Mesenchymal stem cell (in vitro differentiated cells and primary cell): ENCODE measurements around the gene TMEM243.
A peak's percentile ranks its signal among the peaks of the same experiment; 100 is the strongest.

Source experiments
- DNase-seq: peaks from one replicate; pipeline ENCODE4 v3.0.0-alpha.2; 2013
- H2AFZ ChIP-seq: one replicate; pipeline ENCODE4 v1.6.1; 2013; ENCODE audit warnings: low read depth, mild to moderate bottlenecking, control low read depth, inconsistent platforms, low read length, moderate library complexity
- H2AK5ac ChIP-seq: 2 replicates; pipeline ENCODE4 v1.6.1; 2013; ENCODE audit warnings: low read length, moderate library complexity, mild to moderate bottlenecking, inconsistent platforms; ENCODE audit not compliant: severe bottlenecking
- H2BK120ac ChIP-seq: one replicate; pipeline ENCODE4 v1.6.1; 2013; ENCODE audit warnings: low read depth, mild to moderate bottlenecking, inconsistent platforms, low read length, moderate library complexity
- H2BK12ac ChIP-seq, 2 experiments: one replicate each; pipeline ENCODE4 v1.6.1; 2013; ENCODE audit warnings: inconsistent platforms in 2 of 2, low read length in 2 of 2, mild to moderate bottlenecking in 2 of 2, moderate library complexity in 2 of 2, control low read depth in 1 of 2
- H2BK15ac ChIP-seq: one replicate; pipeline ENCODE4 v1.6.1; 2013; ENCODE audit warnings: mild to moderate bottlenecking, low read depth, inconsistent platforms; ENCODE audit not compliant: poor library complexity, severe bottlenecking
- H2BK5ac ChIP-seq: 2 replicates; pipeline ENCODE4 v1.6.1; 2013; ENCODE audit warnings: low read depth, mild to moderate bottlenecking, low read length, control low read depth, inconsistent platforms; ENCODE audit not compliant: poor library complexity, severe bottlenecking
- H3K14ac ChIP-seq, 2 experiments: one replicate each; pipeline ENCODE4 v1.6.1; 2013; ENCODE audit warnings: inconsistent platforms in 2 of 2, low read length in 2 of 2, control low read depth in 1 of 2, mild to moderate bottlenecking in 1 of 2, moderate library complexity in 1 of 2
- H3K18ac ChIP-seq, 2 experiments: one replicate each; pipeline ENCODE4 v1.6.1; 2013; ENCODE audit warnings: inconsistent platforms in 2 of 2, low read length in 2 of 2, control low read depth in 1 of 2, low read depth in 1 of 2, mild to moderate bottlenecking in 1 of 2
- H3K23ac ChIP-seq, 2 experiments: one replicate each; pipeline ENCODE4 v1.6.1; 2013; ENCODE audit warnings: inconsistent platforms in 2 of 2, low read length in 2 of 2, mild to moderate bottlenecking in 2 of 2, moderate library complexity in 2 of 2, control low read depth in 1 of 2
- H3K27ac ChIP-seq: 2 replicates; pipeline ENCODE4 v1.5.1; 2013; ENCODE audit warnings: mild to moderate bottlenecking, moderate library complexity, low read length, control low read depth, inconsistent platforms; ENCODE audit not compliant: poor library complexity, severe bottlenecking
- H3K27me3 ChIP-seq, 2 experiments: 2 replicates each; pipeline versions ENCODE4 v1.6.1 to v1.7.0; 2013; ENCODE audit warnings: low read length in 2 of 2, mild to moderate bottlenecking in 2 of 2, moderate library complexity in 2 of 2, control low read depth in 1 of 2, inconsistent platforms in 1 of 2; ENCODE audit not compliant: control insufficient read depth in 1 of 2, insufficient read depth in 1 of 2
- H3K36me3 ChIP-seq, 2 experiments: 2 replicates each; pipeline versions ENCODE4 v1.6.1 to v1.7.0; 2013; ENCODE audit warnings: low read length in 2 of 2, control low read depth in 1 of 2, inconsistent platforms in 1 of 2, low read depth in 1 of 2, mild to moderate bottlenecking in 1 of 2; ENCODE audit not compliant: insufficient read depth in 2 of 2, control insufficient read depth in 1 of 2
- H3K4ac ChIP-seq, 2 experiments: one replicate each; pipeline ENCODE4 v1.6.1; 2013; ENCODE audit warnings: inconsistent platforms in 2 of 2, low read length in 2 of 2, mild to moderate bottlenecking in 2 of 2, moderate library complexity in 2 of 2, control low read depth in 1 of 2, low read depth in 1 of 2
- H3K4me1 ChIP-seq: 2 replicates; pipeline ENCODE4 v1.6.1; 2013; ENCODE audit warnings: low read depth, low read length, control low read depth; ENCODE audit not compliant: control insufficient read depth, insufficient read depth
- H3K4me2 ChIP-seq: 2 replicates; pipeline ENCODE4 v1.6.1; 2013; ENCODE audit warnings: low read length, mild to moderate bottlenecking, inconsistent platforms; ENCODE audit not compliant: poor library complexity, severe bottlenecking
- H3K4me3 ChIP-seq, 2 experiments: 2 replicates each; pipeline versions ENCODE4 v1.5.1 to v1.7.0; 2013; ENCODE audit warnings: low read length in 2 of 2, mild to moderate bottlenecking in 2 of 2, control low read depth in 1 of 2, low read depth in 1 of 2; ENCODE audit not compliant: insufficient read depth in 1 of 2
- H3K79me1 ChIP-seq: replicated peaks from 2 replicates; pipeline ENCODE4 v1.6.1; 2013; ENCODE audit warnings: mild to moderate bottlenecking, control low read depth, low read length, inconsistent platforms; ENCODE audit not compliant: poor library complexity, severe bottlenecking
- H3K9ac ChIP-seq: 2 replicates; pipeline ENCODE4 v1.7.0; 2013; ENCODE audit warnings: mild to moderate bottlenecking, low read length, moderate library complexity
- H3K9me3 ChIP-seq: 2 replicates; pipeline ENCODE4 v1.7.0; 2013; ENCODE audit warnings: mild to moderate bottlenecking, low read length; ENCODE audit not compliant: control insufficient read depth
- H4K8ac ChIP-seq: one replicate; pipeline ENCODE4 v1.6.1; 2013; ENCODE audit warnings: inconsistent platforms, mild to moderate bottlenecking, low read length, moderate library complexity
- H4K91ac ChIP-seq: one replicate; pipeline ENCODE4 v1.6.1; 2013; ENCODE audit warnings: mild to moderate bottlenecking, low read length, inconsistent platforms
- WGBS: methylation state at CpG from one replicate; pipeline ENCODE4 v1.1.7; 2013; ENCODE audit warnings: mixed read lengths; 5-methylcytosine and 5-hydroxymethylcytosine counted together

TMEM243 gene

GRCh38 chr7:87231258-87231657, 11.7 kb upstream of the TMEM243 start:
- no peak for DNase-seq
- H3K9me3 ChIP-seq: no peaks in the 10 kb centered on the region
- peaks cover 0 to 7% of the 10 kb centered on the region in 2 experiments for H3K27me3 ChIP-seq
- peaks cover 3% of the 10 kb centered on the region for H3K4me1 ChIP-seq
- H3K27ac ChIP-seq: no peak overlapping the region
- H3K4me3 ChIP-seq: peak overlapping the region in 1 of 2 experiments; percentile 14
- 86% methylated on average over 5 of the region's 7 CpGs for WGBS
- H3K79me1 ChIP-seq: no peaks in the 10 kb centered on the region
- H3K18ac ChIP-seq: no peak overlapping the region
- no peak overlapping the region for H2BK15ac ChIP-seq
- H2BK5ac ChIP-seq: no peak overlapping the region
- no peak overlapping the region for H3K4ac ChIP-seq
- H2AK5ac ChIP-seq: no peak overlapping the region
- H2BK12ac ChIP-seq: no peak overlapping the region
- H2AFZ ChIP-seq: no peak overlapping the region
- peak overlapping the region; percentile 41 for H4K91ac ChIP-seq
- no peak overlapping the region for H3K9ac ChIP-seq
- no peak overlapping the region for H4K8ac ChIP-seq
- no peak overlapping the region for H3K14ac ChIP-seq
- H3K4me2 ChIP-seq: no peak overlapping the region
- no peak overlapping the region for H2BK120ac ChIP-seq
- no peaks in the 10 kb centered on the region for H3K36me3 ChIP-seq
- peak overlapping the region in 1 of 2 experiments; percentile 59 for H3K23ac ChIP-seq

DNA sequence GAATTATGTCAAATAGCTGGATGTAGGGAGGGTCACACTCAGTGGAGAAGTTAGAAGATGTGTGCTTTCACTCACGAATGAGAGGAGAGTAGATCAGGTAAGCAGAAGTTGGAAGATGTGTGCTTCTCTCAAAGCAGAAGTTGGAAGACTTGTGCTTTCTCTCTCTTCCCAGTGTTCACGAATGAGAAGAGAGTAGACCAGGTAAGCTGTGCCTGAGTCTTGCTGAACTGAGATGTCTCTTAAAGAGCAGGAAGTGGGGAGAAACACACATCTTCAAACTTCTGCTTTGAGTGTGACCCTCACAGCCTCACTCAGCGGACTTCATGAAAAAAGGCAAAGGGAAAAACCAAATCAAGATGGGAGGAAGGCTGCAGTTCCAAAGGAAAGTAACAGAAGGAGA, 7.0 kb upstream of the TMEM243 start:
- no peak overlapping the region for H3K23ac ChIP-seq
- H2BK15ac ChIP-seq: no peak overlapping the region
- no peak overlapping the region for H2BK12ac ChIP-seq
- peaks cover 2% of the 10 kb centered on the region for H3K4me1 ChIP-seq
- no peaks in the 10 kb centered on the region for H3K9me3 ChIP-seq
- peaks cover 4 to 17% of the 10 kb centered on the region in 2 experiments for H3K27me3 ChIP-seq
- no peak overlapping the region for H3K4me2 ChIP-seq
- no peak for DNase-seq
- H4K8ac ChIP-seq: no peak overlapping the region
- no peak overlapping the region for H3K14ac ChIP-seq
- no peak overlapping the region for H3K4ac ChIP-seq
- H2AFZ ChIP-seq: no peak overlapping the region
- H4K91ac ChIP-seq: no peak overlapping the region
- H3K4me3 ChIP-seq: no peak overlapping the region
- no peak overlapping the region for H3K9ac ChIP-seq
- H3K79me1 ChIP-seq: no peaks in the 10 kb centered on the region
- no peak overlapping the region for H2BK120ac ChIP-seq
- no peak overlapping the region for H3K18ac ChIP-seq
- WGBS: 68% methylated on average over 3 of the region's 3 CpGs
- no peaks in the 10 kb centered on the region for H3K36me3 ChIP-seq
- no peak overlapping the region for H2BK5ac ChIP-seq
- no peak overlapping the region for H2AK5ac ChIP-seq
- no peak overlapping the region for H3K27ac ChIP-seq

GRCh38 chr7:87225696-87226095, 6.2 kb upstream of the TMEM243 start:
- Histone ChIP-seq H3K27ac (no peak overlapping the region), H3K4me2 (no peak overlapping the region), H3K79me1 (peaks cover under 1% of the 10 kb centered on the region), H3K9ac (no peak overlapping the region), H3K9me3 (no peaks in the 10 kb centered on the region), H2BK5ac (no peak overlapping the region), H3K4me1 (peaks cover 4% of the 10 kb centered on the region), H4K91ac (no peak overlapping the region), H2AK5ac (no peak overlapping the region), H3K4me3 (no peak overlapping the region), H3K27me3 (peaks cover 4 to 10% of the 10 kb centered on the region in 2 experiments), H2AFZ (no peak overlapping the region), H2BK15ac (no peak overlapping the region), H3K36me3 (no peaks in the 10 kb centered on the region), H2BK120ac (no peak overlapping the region), H2BK12ac (no peak overlapping the region), H3K23ac (no peak overlapping the region), H3K14ac (no peak overlapping the region), H3K18ac (no peak overlapping the region), H4K8ac (no peak overlapping the region), H3K4ac (no peak overlapping the region)
- WGBS: 58% methylated on average over 1 of the region's 1 CpG
- peak; percentile 21 for DNase-seq

GRCh38 chr7:87223666-87224065, 4.1 kb upstream of the TMEM243 start:
- Histone ChIP-seq H3K4me1 (peaks cover 6% of the 10 kb centered on the region), H3K9ac (no peak overlapping the region), H4K8ac (no peak overlapping the region), H2BK120ac (no peak overlapping the region), H3K14ac (no peak overlapping the region), H2AFZ (no peak overlapping the region), H2AK5ac (no peak overlapping the region), H3K36me3 (no peaks in the 10 kb centered on the region), H3K4me3 (no peak overlapping the region), H2BK5ac (no peak overlapping the region), H3K27ac (no peak overlapping the region), H2BK12ac (no peak overlapping the region), H3K79me1 (peaks cover 4% of the 10 kb centered on the region), H4K91ac (no peak overlapping the region), H3K4ac (no peak overlapping the region), H3K27me3 (peaks cover 4 to 10% of the 10 kb centered on the region in 2 experiments), H3K9me3 (no peaks in the 10 kb centered on the region), H3K4me2 (no peak overlapping the region), H3K23ac (no peak overlapping the region), H2BK15ac (no peak overlapping the region), H3K18ac (no peak overlapping the region)
- DNase-seq: peak; percentile 14
- no CpG with 5 or more reads among the region's 1 CpG for WGBS
